ENCODE results near the gene CNTROB.
A peak's percentile ranks its signal among the peaks of the same experiment; 100 is the strongest.

The CNTROB gene

GRCh38 chr17:7989781-7990655 lies 58.0 kb downstream of the CNTROB start:
- no peak for FAIRE-seq

GRCh38 chr17:7992516-7992915 lies 60.5 kb downstream of the CNTROB start:
- FAIRE-seq = no peak
- no peak for TF ChIP-seq CTCF (IDR thresholded peaks at IDR 0.05; ENCODE audit: insufficient read depth, missing control alignments)
- DNase-seq (ENCODE audit: insufficient read length, low spot score) = no peak

More at GRCh38 chr17:7989781-7990655, 58.0 kb downstream of the CNTROB start:
- peak; percentile 55 for TF ChIP-seq CTCF (IDR thresholded peaks at IDR 0.05; ENCODE audit: insufficient read depth, missing control alignments)
- DNase-seq (ENCODE audit: insufficient read length, low spot score) = peak; percentile 90

GRCh38 chr17:7992924-7993323 lies 60.9 kb downstream of the CNTROB start:
- TF ChIP-seq CTCF (IDR thresholded peaks at IDR 0.05; ENCODE audit: insufficient read depth, missing control alignments) = no peak
- FAIRE-seq (no peak), DNase-seq (ENCODE audit: insufficient read length, low spot score) (no peak)

- no peak for TF ChIP-seq CTCF (IDR thresholded peaks at IDR 0.05; ENCODE audit: insufficient read depth, missing control alignments)
- FAIRE-seq (peak; percentile 88), DNase-seq (ENCODE audit: insufficient read length, low spot score) (no peak)
These were observed 62.1 kb downstream of the CNTROB start for GRCh38 chr17:7993972-7994589.

- DNase-seq (ENCODE audit: insufficient read length, low spot score) = no peak
- FAIRE-seq = no peak
- TF ChIP-seq CTCF (IDR thresholded peaks at IDR 0.05; ENCODE audit: insufficient read depth, missing control alignments) = no peak
These were observed 63.7 kb downstream of the CNTROB start for GRCh38 chr17:7995724-7996123.

- FAIRE-seq (no peak), DNase-seq (ENCODE audit: insufficient read length, low spot score) (no peak)
- peak; percentile 36 for TF ChIP-seq CTCF (IDR thresholded peaks at IDR 0.05; ENCODE audit: insufficient read depth, missing control alignments)
These were observed 65.2 kb downstream of the CNTROB start for GRCh38 chr17:7997186-7997585.
